ENCODE data around the gene SYNJ2.

DNA sequence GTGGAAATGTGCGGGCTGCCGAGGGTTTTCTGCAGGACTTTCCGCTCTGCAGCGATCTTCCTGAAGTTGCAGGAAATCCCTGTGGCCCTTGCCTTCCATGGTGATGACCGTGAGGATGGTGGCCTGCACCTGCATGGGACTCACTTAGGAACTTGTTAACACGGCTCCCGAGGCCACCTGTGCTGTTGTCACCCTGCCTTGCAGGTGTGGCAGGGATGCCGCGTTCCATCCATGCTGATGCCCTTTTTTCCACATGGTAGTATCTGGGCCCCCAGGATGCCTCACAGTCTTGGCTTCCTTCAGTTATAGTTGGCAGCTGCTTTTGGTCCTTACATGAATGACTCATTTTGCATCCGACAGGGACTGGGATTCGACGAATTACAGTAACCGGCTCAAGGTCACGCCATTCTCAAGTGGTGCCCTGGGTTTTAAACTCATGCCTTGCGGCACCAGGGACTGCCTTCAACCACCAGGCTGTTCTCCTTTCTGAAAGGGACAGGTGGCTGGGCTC is 37.2 kb downstream of the SYNJ2 start:
- TF ChIP-seq, protein P1, sequence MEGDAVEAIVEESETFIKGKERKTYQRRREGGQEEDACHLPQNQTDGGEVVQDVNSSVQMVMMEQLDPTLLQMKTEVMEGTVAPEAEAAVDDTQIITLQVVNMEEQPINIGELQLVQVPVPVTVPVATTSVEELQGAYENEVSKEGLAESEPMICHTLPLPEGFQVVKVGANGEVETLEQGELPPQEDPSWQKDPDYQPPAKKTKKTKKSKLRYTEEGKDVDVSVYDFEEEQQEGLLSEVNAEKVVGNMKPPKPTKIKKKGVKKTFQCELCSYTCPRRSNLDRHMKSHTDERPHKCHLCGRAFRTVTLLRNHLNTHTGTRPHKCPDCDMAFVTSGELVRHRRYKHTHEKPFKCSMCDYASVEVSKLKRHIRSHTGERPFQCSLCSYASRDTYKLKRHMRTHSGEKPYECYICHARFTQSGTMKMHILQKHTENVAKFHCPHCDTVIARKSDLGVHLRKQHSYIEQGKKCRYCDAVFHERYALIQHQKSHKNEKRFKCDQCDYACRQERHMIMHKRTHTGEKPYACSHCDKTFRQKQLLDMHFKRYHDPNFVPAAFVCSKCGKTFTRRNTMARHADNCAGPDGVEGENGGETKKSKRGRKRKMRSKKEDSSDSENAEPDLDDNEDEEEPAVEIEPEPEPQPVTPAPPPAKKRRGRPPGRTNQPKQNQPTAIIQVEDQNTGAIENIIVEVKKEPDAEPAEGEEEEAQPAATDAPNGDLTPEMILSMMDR (IDR thresholded peaks at IDR 0.05; ENCODE audit: low read length) = no peak
- TF ChIP-seq EZH2phosphoT487 (IDR thresholded peaks at IDR 0.05; ENCODE audit: low read length) (no peak), EZH2 (optimal IDR thresholded peaks at IDR 0.05; ENCODE audit: low read depth, low read length) (no peak)

Data from MM.1S (cell line).